GM12878 (cell line): ENCODE results near the gene TBC1D5. TPM values are rescaled to one million over a fixed set of nuclear protein-coding genes. Genes with fewer than 3 reads are reported as not detected.

ENCODE experiments used
- ATAC-seq: fragments of 200-7000 bp; cut with Tn5 transposase; 3 replicates; pipeline ENCODE4 v1.9.1; 2020; ENCODE audit warnings: mild to moderate bottlenecking, moderate library complexity
- BruUV-seq: library from RNA; stranded (reverse); fragments of 400-500 nt; replicated peaks from 2 replicates; lab custom pipeline; 2021; lab: Mats Ljungman, UMichigan
- CTCF ChIA-PET: fragments of 300-600 bp; sonication (Branson Sonifier 250); formaldehyde crosslinking; extraction: SDS; loops from one replicate; lab custom pipeline; 2021; ENCODE audit warnings: inconsistent platforms; lab: Yijun Ruan, JAX
- POLR2A ChIA-PET: fragments of 350-600 bp; formaldehyde crosslinking; extraction: SDS; loops from one replicate; lab custom pipeline; 2021; ENCODE audit warnings: inconsistent platforms; lab: Charles Lee
- RAD21 ChIA-PET: fragments of 300-600 bp; sonication (Branson Sonifier 250); formaldehyde crosslinking; loops from one replicate; lab custom pipeline; 2023; ENCODE audit warnings: antibody characterized with exemption; ENCODE audit not compliant: unreplicated experiment; lab: Charles Lee
- SMC1A ChIA-PET: fragments of 300-600 bp; sonication (Branson Sonifier 250); formaldehyde crosslinking; loops from one replicate; lab custom pipeline; 2023; ENCODE audit not compliant: unreplicated experiment, uncharacterized antibody; lab: Charles Lee
- DNase-seq: peaks from one replicate; pipeline ENCODE4 v3.0.0-alpha.2; 2011; ENCODE audit warnings: low read depth, low spot score
- FAIRE-seq: peaks from 3 replicates; lab custom pipeline; 2011; peaks lifted over from hg19 to GRCh38; lab: Jason Lieb, UNC
- H2AFZ ChIP-seq: 2 replicates; pipeline ENCODE4 v1.6.0; 2011; ENCODE audit warnings: low read depth, low read length, control low read depth; ENCODE audit not compliant: control insufficient read depth
- H3K27ac ChIP-seq: 2 replicates; pipeline ENCODE4 v1.5.1; 2011; ENCODE audit warnings: control low read depth; ENCODE audit not compliant: control insufficient read depth, insufficient read depth
- H3K27me3 ChIP-seq, 2 experiments: replicated peaks in 1 of 2; 2 replicates each; pipeline versions ENCODE4 v1.6.0 to v1.6.1; 2011; ENCODE audit warnings: low read length in 1 of 2; ENCODE audit not compliant: control insufficient read depth in 2 of 2, insufficient read depth in 2 of 2
- H3K36me3 ChIP-seq, 2 experiments: 2 replicates each; pipeline ENCODE4 v1.5.1; 2011; ENCODE audit warnings: low read length in 1 of 2; ENCODE audit not compliant: control insufficient read depth in 2 of 2, insufficient read depth in 2 of 2
- H3K4me1 ChIP-seq: 2 replicates; pipeline ENCODE4 v1.6.1; 2011; ENCODE audit warnings: mild to moderate bottlenecking, low read length, moderate library complexity, mixed read lengths; ENCODE audit not compliant: control insufficient read depth, insufficient read depth
- H3K4me2 ChIP-seq: 2 replicates; pipeline ENCODE4 v1.6.0; 2011; ENCODE audit warnings: control low read depth; ENCODE audit not compliant: control insufficient read depth, insufficient read depth
- H3K4me3 ChIP-seq: fragments of 200-600 bp; sonication (generic); 2 replicates; pipeline ENCODE4 v1.5.1; 2016
- H3K79me2 ChIP-seq: 2 replicates; pipeline ENCODE4 v1.6.0; 2011; ENCODE audit warnings: low read length; ENCODE audit not compliant: control insufficient read depth, insufficient read depth
- H3K9ac ChIP-seq: 2 replicates; pipeline ENCODE4 v1.8.0; 2011; ENCODE audit warnings: low read length, control low read depth, mixed read lengths; ENCODE audit not compliant: control insufficient read depth, insufficient read depth
- H3K9me3 ChIP-seq: replicated peaks from 3 replicates; pipeline ENCODE4 v1.5.1; 2011; ENCODE audit warnings: mild to moderate bottlenecking, low read length; ENCODE audit not compliant: control insufficient read depth, insufficient read depth
- H4K20me1 ChIP-seq: 2 replicates; pipeline ENCODE4 v1.6.0; 2011; ENCODE audit not compliant: control insufficient read depth, insufficient read depth
- BHLHE40 ChIP-seq, 2 experiments: fragments of 450-650 bp in 1 of 2; IDR thresholded peaks; 2 replicates each; pipeline ENCODE4 v1.6.1; 2011 to 2017; ENCODE audit warnings: low read depth in 2 of 2, borderline replicate concordance in 1 of 2, improper control_type of control experiment in 1 of 2, low read length in 1 of 2, mild to moderate bottlenecking in 1 of 2
- BMI1 ChIP-seq: fragments of 450-650 bp; IDR thresholded peaks from 2 replicates; pipeline ENCODE4 v1.6.1; 2016; ENCODE audit warnings: mild to moderate bottlenecking, moderate library complexity, borderline replicate concordance
- CEBPZ ChIP-seq: fragments of 150-350 bp; IDR thresholded peaks from 2 replicates; pipeline ENCODE4 v1.6.1; 2016; ENCODE audit warnings: low read depth, low read length
- CREM ChIP-seq: IDR thresholded peaks from 2 replicates; pipeline ENCODE4 v1.6.1; 2014; ENCODE audit warnings: antibody characterized with exemption, low read depth
- HDGF ChIP-seq: fragments of 450-650 bp; IDR thresholded peaks from 2 replicates; pipeline ENCODE4 v1.6.1; 2016; ENCODE audit warnings: antibody characterized with exemption
- IRF4 ChIP-seq: IDR thresholded peaks from 2 replicates; pipeline ENCODE4 v1.6.1; 2011; ENCODE audit warnings: low read depth, low read length
- IRF5 ChIP-seq: fragments of 450-650 bp; IDR thresholded peaks from 2 replicates; pipeline ENCODE4 v1.6.1; 2017; ENCODE audit warnings: borderline replicate concordance
- KAT2A ChIP-seq: conservative IDR thresholded peaks from 2 replicates; pipeline ENCODE4 v1.6.1; 2011; ENCODE audit warnings: low read depth, low read length; ENCODE audit not compliant: control insufficient read depth
- MTA2 ChIP-seq: fragments of 450-650 bp; IDR thresholded peaks from 2 replicates; pipeline ENCODE4 v1.6.1; 2016; ENCODE audit warnings: low read depth, mild to moderate bottlenecking, moderate library complexity
- NBN ChIP-seq: fragments of 450-650 bp; IDR thresholded peaks from 2 replicates; pipeline ENCODE4 v1.6.1; 2016
- NKRF ChIP-seq: fragments of 450-650 bp; conservative IDR thresholded peaks from 2 replicates; pipeline ENCODE4 v1.6.1; 2017; ENCODE audit warnings: mild to moderate bottlenecking, moderate library complexity
- PML ChIP-seq: IDR thresholded peaks from 2 replicates; pipeline ENCODE4 v1.6.1; 2012; ENCODE audit warnings: low read length, inconsistent platforms
- RB1 ChIP-seq: fragments of 450-650 bp; formaldehyde crosslinking; IDR thresholded peaks from 2 replicates; pipeline ENCODE4 v1.6.1; 2017; ENCODE audit warnings: mild to moderate bottlenecking, borderline replicate concordance
- RFX5 ChIP-seq: IDR thresholded peaks from 2 replicates; pipeline ENCODE4 v1.6.1; 2011; ENCODE audit warnings: low read depth, low read length, improper control_type of control experiment
- YBX1 ChIP-seq: fragments of 450-650 bp; IDR thresholded peaks from 2 replicates; pipeline ENCODE4 v1.6.1; 2016; ENCODE audit warnings: antibody characterized with exemption
- YY1 ChIP-seq: IDR thresholded peaks from 2 replicates; pipeline ENCODE4 v1.6.1; 2011; ENCODE audit warnings: low read depth, mild to moderate bottlenecking, low read length
- WGBS: methylation state at CpG from one replicate; pipeline ENCODE4 v1.1.6; 2016; ENCODE audit warnings: low lambda C conversion rate; ENCODE audit not compliant: insufficient replicate concordance, insufficient coverage; ENCODE audit errors: missing lambda C conversion rate; 5-methylcytosine and 5-hydroxymethylcytosine counted together
- in situ Hi-C: fragments of 300-500 bp; cut with MboI; formaldehyde crosslinking; loops from 9 replicates; pipeline ENCODE4 v1.14.3; 2018; ENCODE audit warnings: mixed read lengths
- intact Hi-C: fragments of 100-400 bp; cut with micrococcal nuclease; formaldehyde crosslinking; loops from one replicate; pipeline ENCODE4 v1.14.2; 2022; ENCODE audit not compliant: unreplicated experiment
- polyA plus RNA-seq, 11 experiments: library from polyadenylated mRNA; depleted of rRNA in 4 of 11; unstranded in 6 of 11; stranded (reverse) in 5 of 11; fragments of >200 nt; fragmentation: Nextera tagmentation in 4 of 11; fragmentation: Illumina TruSeq in 1 of 11; extraction: Ambion mirVana in 4 of 11; extraction: Trizol in 1 of 11; gene quantifications; 1 replicate in 1 of 11; 2 replicates in 10 of 11; pipeline versions ENCODE4 v1.2.1 to v1.2.3, GENCODE V29; 2011 to 2016; ENCODE audit warnings: inconsistent platforms in 2 of 11, missing spikeins in 2 of 11, low read depth in 1 of 11
- total RNA-seq, 4 experiments: library from RNA; depleted of rRNA in 3 of 4; stranded (reverse); fragments of >200 nt in 3 of 4; fragmentation: Illumina TruSeq in 1 of 4; extraction: Trizol in 1 of 4; gene quantifications; 2 replicates each; pipeline versions ENCODE4 v1.2.1 to v1.2.3, GENCODE V29; 2013 to 2021
- TF ChIP-seq, protein P1 (sequence below): IDR thresholded peaks from 2 replicates; pipeline ENCODE4 v1.6.1; 2011; ENCODE audit warnings: borderline replicate concordance, low read depth, mild to moderate bottlenecking, moderate library complexity, low read length; ENCODE audit not compliant: insufficient read depth, poor library complexity, severe bottlenecking

The TBC1D5 gene
- total and polyA plus RNA-seq, 10 of the 15 experiments (the other 5 are each of a cell fraction or from before 2014, with no cell fraction given), result 5.5 to 61.0 (median 43.8) TPM

DNA sequence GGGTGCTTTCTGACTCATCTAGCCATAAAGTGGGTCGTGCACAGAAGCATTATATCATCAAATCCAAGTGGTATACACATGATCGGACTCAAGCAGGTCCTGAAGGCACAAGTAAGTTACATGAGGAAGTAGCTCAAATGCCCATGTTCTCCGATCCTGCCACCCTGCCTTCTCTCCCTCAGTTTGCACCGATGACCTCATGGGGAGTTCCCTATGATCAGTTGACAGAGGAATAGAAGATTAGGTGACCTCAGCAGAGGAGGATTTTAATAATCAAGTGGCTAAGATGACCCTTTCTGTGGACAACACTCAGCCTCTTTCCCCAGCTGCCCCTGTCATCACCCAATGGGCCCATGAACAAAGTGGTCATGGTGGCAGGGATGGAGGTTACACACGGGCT, 149.5 kb downstream of the TBC1D5 start:
- H3K4me2 ChIP-seq, result no peak overlapping the region
- BruUV-seq, result no TSS peak
- H3K4me1 ChIP-seq, result no peaks in the 10 kb centered on the region
- in situ Hi-C loops (no loop called here), intact Hi-C loops (no loop called here)
- no peak overlapping the region for H3K9ac ChIP-seq
- H3K27ac ChIP-seq, result no peak overlapping the region
- TF ChIP-seq HDGF (no peak), NKRF (no peak), PML (no peak), YBX1 (no peak), BHLHE40 (IDR thresholded peaks at IDR 0.05; ENCODE audit: borderline replicate concordance in 1 of 2, low read depth in 2 of 2, low read length in 1 of 2) (no peak), IRF5 (no peak), NBN (no peak), BMI1 (no peak), IRF4 (no peak), CEBPZ (no peak), CREM (no peak), MTA2 (no peak), YY1 (no peak), KAT2A (no peak), RFX5 (no peak), RB1 (no peak)
- TF ChIP-seq, protein P1, sequence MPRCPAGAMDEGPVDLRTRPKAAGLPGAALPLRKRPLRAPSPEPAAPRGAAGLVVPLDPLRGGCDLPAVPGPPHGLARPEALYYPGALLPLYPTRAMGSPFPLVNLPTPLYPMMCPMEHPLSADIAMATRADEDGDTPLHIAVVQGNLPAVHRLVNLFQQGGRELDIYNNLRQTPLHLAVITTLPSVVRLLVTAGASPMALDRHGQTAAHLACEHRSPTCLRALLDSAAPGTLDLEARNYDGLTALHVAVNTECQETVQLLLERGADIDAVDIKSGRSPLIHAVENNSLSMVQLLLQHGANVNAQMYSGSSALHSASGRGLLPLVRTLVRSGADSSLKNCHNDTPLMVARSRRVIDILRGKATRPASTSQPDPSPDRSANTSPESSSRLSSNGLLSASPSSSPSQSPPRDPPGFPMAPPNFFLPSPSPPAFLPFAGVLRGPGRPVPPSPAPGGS, result no peak
- H3K9me3 ChIP-seq, result peaks cover 8% of the 10 kb centered on the region
- FAIRE-seq, result no peak
- H3K27me3 ChIP-seq, result no peaks in the 10 kb centered on the region
- ChIA-PET SMC1A (no interaction called here), RAD21 (no interaction called here), CTCF (no interaction called here), POLR2A (no interaction called here)
- peaks cover 0 to 1% of the 10 kb centered on the region in 2 experiments; a peak in 1 of 4 replicates for H3K36me3 ChIP-seq
- WGBS, result 71% methylated on average over 5 of the region's 5 CpGs
- no peak for DNase-seq
- no peak overlapping the region for H2AFZ ChIP-seq
- no peaks in the 10 kb centered on the region for H3K79me2 ChIP-seq
- no peak overlapping the region for H3K4me3 ChIP-seq
- ATAC-seq, result no peak
- no peaks in the 10 kb centered on the region for H4K20me1 ChIP-seq
